T-helper 17 cell (primary cell): ENCODE data around the gene RASA3. TPM values are rescaled to one million over a fixed set of nuclear protein-coding genes. Genes with fewer than 3 reads are reported as not detected.
A peak's percentile ranks its signal among the peaks of the same experiment; 100 is the strongest.

Experiments used
- ATAC-seq: fragments of 150-1000 bp; cut with Tn5 transposase; 2 replicates; pipeline ENCODE4 v1.10.0; 2021; ENCODE audit warnings: mild to moderate bottlenecking, moderate library complexity
- DNase-seq, 3 donors: peaks; one replicate each; pipeline versions ENCODE4 v3.0.0 to v3.0.0-alpha.2; 2020 to 2021
- H3K9me3 ChIP-seq: one replicate; pipeline ENCODE4 v1.7.0; 2013; ENCODE audit warnings: low read length, mild to moderate bottlenecking; ENCODE audit not compliant: control insufficient read depth, poor library complexity, severe bottlenecking
- H3K27ac Mint-ChIP-seq: one replicate; pipeline ENCODE4 v1.8.0; 2022; ENCODE audit warnings: mild to moderate bottlenecking, moderate library complexity, mixed read lengths
- H3K27me3 Mint-ChIP-seq: one replicate; pipeline ENCODE4 v1.8.0; 2022; ENCODE audit warnings: mixed read lengths
- H3K36me3 Mint-ChIP-seq: one replicate; pipeline ENCODE4 v1.8.0; 2022; ENCODE audit warnings: low read depth, mixed read lengths
- H3K4me1 Mint-ChIP-seq: one replicate; pipeline ENCODE4 v1.8.0; 2022; ENCODE audit warnings: mild to moderate bottlenecking, mixed read lengths
- H3K4me3 Mint-ChIP-seq: one replicate; pipeline ENCODE4 v1.8.0; 2022; ENCODE audit warnings: mild to moderate bottlenecking, moderate library complexity, mixed read lengths
- total RNA-seq, 4 donors: library from RNA in 2 of 4; stranded (reverse) in 2 of 4; gene quantifications; one replicate each; pipeline ENCODE4 v1.2.3 and lab custom pipeline; 2022 to 2026

Gene RASA3
- total RNA-seq, 2 donors from 2014 or later = 204 to 215 TPM

GRCh38 chr13:114035186-114035582, 97.2 kb downstream of the RASA3 start:
- ATAC-seq (no peak), DNase-seq (no peak)
- H3K4me3 Mint-ChIP-seq = no peak overlapping the region
- H3K36me3 Mint-ChIP-seq = peaks cover 4% of the 10 kb centered on the region
- peaks cover 27% of the 10 kb centered on the region for H3K4me1 Mint-ChIP-seq
- H3K27me3 Mint-ChIP-seq = no peaks in the 10 kb centered on the region
- no peaks in the 10 kb centered on the region for H3K9me3 ChIP-seq
- peak overlapping the region; percentile 59 for H3K27ac Mint-ChIP-seq

- DNase-seq (no peak), ATAC-seq (no peak)
- peak overlapping the region; percentile 59 for H3K27ac Mint-ChIP-seq
- H3K9me3 ChIP-seq = no peaks in the 10 kb centered on the region
- H3K27me3 Mint-ChIP-seq = no peaks in the 10 kb centered on the region
- H3K4me3 Mint-ChIP-seq = peak overlapping the region; percentile 39
- H3K36me3 Mint-ChIP-seq = peaks cover 4% of the 10 kb centered on the region
- peaks cover 27% of the 10 kb centered on the region for H3K4me1 Mint-ChIP-seq
Observed at GRCh38 chr13:114034481-114034891, 97.9 kb downstream of the RASA3 start.

GRCh38 chr13:114033541-114034315, 98.7 kb downstream of the RASA3 start:
- Mint-ChIP-seq H3K4me1 (peaks cover 27% of the 10 kb centered on the region), H3K27ac (peak overlapping the region; percentile 59), H3K36me3 (peaks cover 4% of the 10 kb centered on the region), H3K27me3 (no peaks in the 10 kb centered on the region), H3K4me3 (no peak overlapping the region)
- no peaks in the 10 kb centered on the region for H3K9me3 ChIP-seq
- DNase-seq (no peak), ATAC-seq (no peak)

GRCh38 chr13:114032126-114032799, 100.2 kb downstream of the RASA3 start:
- Mint-ChIP-seq H3K4me1 (peaks cover 24% of the 10 kb centered on the region), H3K27me3 (no peaks in the 10 kb centered on the region), H3K27ac (peak overlapping the region; percentile 47), H3K36me3 (peaks cover 4% of the 10 kb centered on the region), H3K4me3 (no peak overlapping the region)
- no peaks in the 10 kb centered on the region for H3K9me3 ChIP-seq
- DNase-seq = no peak
- ATAC-seq = no peak

- no peak for ATAC-seq
- Mint-ChIP-seq H3K36me3 (peaks cover 4% of the 10 kb centered on the region), H3K4me1 (peaks cover 22% of the 10 kb centered on the region), H3K4me3 (no peak overlapping the region), H3K27me3 (no peaks in the 10 kb centered on the region), H3K27ac (peak overlapping the region; percentile 47)
- DNase-seq = no peak
- no peaks in the 10 kb centered on the region for H3K9me3 ChIP-seq
Observed at GRCh38 chr13:114031631-114032030, 100.8 kb downstream of the RASA3 start.

- Mint-ChIP-seq H3K27me3 (no peaks in the 10 kb centered on the region), H3K4me3 (no peak overlapping the region), H3K27ac (no peak overlapping the region), H3K36me3 (peaks cover 4% of the 10 kb centered on the region), H3K4me1 (peaks cover 18% of the 10 kb centered on the region)
- DNase-seq = no peak
- peak; percentile 22 for ATAC-seq
- no peaks in the 10 kb centered on the region for H3K9me3 ChIP-seq
Observed at GRCh38 chr13:114030666-114031610, 101.5 kb downstream of the RASA3 start.

GRCh38 chr13:114029866-114030625, 102.4 kb downstream of the RASA3 start:
- H3K9me3 ChIP-seq = no peaks in the 10 kb centered on the region
- ATAC-seq (peak; percentile 14), DNase-seq (no peak)
- H3K36me3 Mint-ChIP-seq = peaks cover 4% of the 10 kb centered on the region
- no peaks in the 10 kb centered on the region for H3K27me3 Mint-ChIP-seq
- H3K4me1 Mint-ChIP-seq = peaks cover 18% of the 10 kb centered on the region
- no peak overlapping the region for H3K27ac Mint-ChIP-seq
- peak overlapping the region; percentile 9 for H3K4me3 Mint-ChIP-seq

GRCh38 chr13:114027826-114028225, 104.6 kb downstream of the RASA3 start:
- H3K4me1 Mint-ChIP-seq = peaks cover 16% of the 10 kb centered on the region
- peaks cover 2% of the 10 kb centered on the region for H3K36me3 Mint-ChIP-seq
- H3K27ac Mint-ChIP-seq = peak overlapping the region; percentile 41
- H3K27me3 Mint-ChIP-seq = no peaks in the 10 kb centered on the region
- no peak overlapping the region for H3K4me3 Mint-ChIP-seq
- H3K9me3 ChIP-seq = no peaks in the 10 kb centered on the region
- DNase-seq (no peak), ATAC-seq (no peak)

- Mint-ChIP-seq H3K27ac (peak overlapping the region; percentile 49), H3K27me3 (no peaks in the 10 kb centered on the region), H3K36me3 (peaks cover 2% of the 10 kb centered on the region), H3K4me3 (no peak overlapping the region), H3K4me1 (peaks cover 13% of the 10 kb centered on the region)
- DNase-seq (no peak), ATAC-seq (no peak)
- H3K9me3 ChIP-seq = no peaks in the 10 kb centered on the region
Observed at GRCh38 chr13:114027046-114027715, 105.2 kb downstream of the RASA3 start.

GRCh38 chr13:114026481-114026880, 105.9 kb downstream of the RASA3 start:
- no peaks in the 10 kb centered on the region for H3K9me3 ChIP-seq
- peaks cover 12% of the 10 kb centered on the region for H3K4me1 Mint-ChIP-seq
- H3K27ac Mint-ChIP-seq = peak overlapping the region; percentile 49
- DNase-seq = no peak
- no peak for ATAC-seq
- H3K27me3 Mint-ChIP-seq = no peaks in the 10 kb centered on the region
- peaks cover 2% of the 10 kb centered on the region for H3K36me3 Mint-ChIP-seq
- H3K4me3 Mint-ChIP-seq = no peak overlapping the region

- H3K9me3 ChIP-seq = no peaks in the 10 kb centered on the region
- DNase-seq (no peak), ATAC-seq (no peak)
- Mint-ChIP-seq H3K4me1 (peaks cover 7% of the 10 kb centered on the region), H3K27ac (no peak overlapping the region), H3K27me3 (no peaks in the 10 kb centered on the region), H3K4me3 (no peak overlapping the region), H3K36me3 (no peaks in the 10 kb centered on the region)
Observed at GRCh38 chr13:114025714-114026431, 106.5 kb downstream of the RASA3 start.

- peak overlapping the region; percentile 19 for H3K4me3 Mint-ChIP-seq
- peaks cover 5% of the 10 kb centered on the region for H3K4me1 Mint-ChIP-seq
- ATAC-seq (no peak), DNase-seq (no peak)
- no peak overlapping the region for H3K27ac Mint-ChIP-seq
- H3K36me3 Mint-ChIP-seq = no peaks in the 10 kb centered on the region
- no peaks in the 10 kb centered on the region for H3K27me3 Mint-ChIP-seq
- H3K9me3 ChIP-seq = no peaks in the 10 kb centered on the region
Observed at GRCh38 chr13:114025405-114025713, 107.1 kb downstream of the RASA3 start.
